ENCODE data around the gene COX4I1.

The COX4I1 gene

GRCh38 chr16:85750827-85751697 is 48.4 kb upstream of the COX4I1 start, which contains the start of gene C16orf74:
Gene C16orf74, minus strand, starts transcription at chr16:85751096. Its CDS starts 15,879 bp downstream, at chr16:85735217.
- no peaks in the 10 kb centered on the region for H3K36me3 ChIP-seq (replicated peaks; ENCODE audit: low read depth, low read length)
- H3K27ac ChIP-seq (ENCODE audit: low read length), result no peak within 1 kb of the TSS
- 0 out of 2 replicates have a peak, but pooled peaks cover 9% of the 10 kb centered on the region for H4K20me1 ChIP-seq (ENCODE audit: insufficient read depth, low read length)
- TF ChIP-seq EZH2phosphoT487 (IDR thresholded peaks at IDR 0.05; ENCODE audit: low read depth) (no peak), CTCF (IDR thresholded peaks at IDR 0.05; ENCODE audit: low read depth, low read length) (no peak)
- peaks cover 73% of the 10 kb centered on the region for H3K27me3 ChIP-seq (ENCODE audit: low read depth, low read length)
- H3K9me3 ChIP-seq (ENCODE audit: insufficient read depth, low read length), result no peaks in the 10 kb centered on the region
- H3K79me2 ChIP-seq (ENCODE audit: low read length), result no peaks in the 10 kb centered on the region
- no peak within 1 kb of the TSS for H3K9ac ChIP-seq (ENCODE audit: low read length)
- H3K4me2 ChIP-seq (ENCODE audit: low read length), result peak within 1 kb of the TSS; percentile 55
- H3K4me3 ChIP-seq (ENCODE audit: low read length), result no peak within 1 kb of the TSS; the same call in 1 of the 2 replicates
- no peak within 1 kb of the TSS for H2AFZ ChIP-seq (ENCODE audit: low read depth, low read length)
- peaks cover 47% of the 10 kb centered on the region for H3K4me1 ChIP-seq (ENCODE audit: low read length)

- Histone ChIP-seq H3K9me3 (ENCODE audit: insufficient read depth, low read length) (no peaks in the 10 kb centered on the region), H3K9ac (ENCODE audit: low read length) (no peak overlapping the region), H3K36me3 (replicated peaks; ENCODE audit: low read depth, low read length) (no peaks in the 10 kb centered on the region), H3K27me3 (ENCODE audit: low read depth, low read length) (peaks cover 73% of the 10 kb centered on the region), H4K20me1 (ENCODE audit: insufficient read depth, low read length) (0 out of 2 replicates have a peak, but pooled peaks cover 9% of the 10 kb centered on the region), H3K4me2 (ENCODE audit: low read length) (no peak overlapping the region), H3K79me2 (ENCODE audit: low read length) (no peaks in the 10 kb centered on the region), H3K27ac (ENCODE audit: low read length) (no peak overlapping the region), H2AFZ (ENCODE audit: low read depth, low read length) (no peak overlapping the region), H3K4me1 (ENCODE audit: low read length) (peaks cover 53% of the 10 kb centered on the region), H3K4me3 (ENCODE audit: low read length) (no peak overlapping the region)
- 0 out of 2 replicates have a peak, but pooled peaks have one; percentile 27 for TF ChIP-seq EZH2phosphoT487 (IDR thresholded peaks at IDR 0.05; ENCODE audit: low read depth)
- TF ChIP-seq CTCF (IDR thresholded peaks at IDR 0.05; ENCODE audit: low read depth, low read length), result no peak
Observed at GRCh38 chr16:85751698-85752501, 47.6 kb upstream of the COX4I1 start.

GRCh38 chr16:85752511-85753420 is 46.7 kb upstream of the COX4I1 start:
- TF ChIP-seq CTCF (IDR thresholded peaks at IDR 0.05; ENCODE audit: low read depth, low read length) (peak; percentile 38), EZH2phosphoT487 (IDR thresholded peaks at IDR 0.05; ENCODE audit: low read depth) (no peak)
- no peak overlapping the region; the same call in 1 of the 2 replicates for H3K4me3 ChIP-seq (ENCODE audit: low read length)
- no peak overlapping the region for H3K9ac ChIP-seq (ENCODE audit: low read length)
- no peak overlapping the region for H3K27ac ChIP-seq (ENCODE audit: low read length)
- H3K4me1 ChIP-seq (ENCODE audit: low read length), result peaks cover 56% of the 10 kb centered on the region
- H4K20me1 ChIP-seq (ENCODE audit: insufficient read depth, low read length), result 0 out of 2 replicates have a peak, but pooled peaks cover 9% of the 10 kb centered on the region
- no peaks in the 10 kb centered on the region for H3K9me3 ChIP-seq (ENCODE audit: insufficient read depth, low read length)
- peak overlapping the region; percentile 20; the same call in 1 of the 2 replicates for H2AFZ ChIP-seq (ENCODE audit: low read depth, low read length)
- H3K27me3 ChIP-seq (ENCODE audit: low read depth, low read length), result peaks cover 73% of the 10 kb centered on the region
- H3K36me3 ChIP-seq (replicated peaks; ENCODE audit: low read depth, low read length), result no peaks in the 10 kb centered on the region
- H3K79me2 ChIP-seq (ENCODE audit: low read length), result no peaks in the 10 kb centered on the region
- peak overlapping the region; percentile 39 for H3K4me2 ChIP-seq (ENCODE audit: low read length)
